ENCODE measurements around the gene WIF1. TPM values are rescaled to one million over a fixed set of nuclear protein-coding genes. Genes with fewer than 3 reads are reported as not detected.

The WIF1 gene
- total and polyA plus RNA-seq, 4 donors: 16.9 to 109 (median 51.0) TPM

GRCh38 chr12:65067383-65067782, 53.7 kb downstream of the WIF1 start:
- TF ChIP-seq CTCF (IDR thresholded peaks at IDR 0.05; ENCODE audit: control extremely low read depth, extremely low read depth): no peak

GRCh38 chr12:65055859-65056258, 65.2 kb downstream of the WIF1 start:
- ATAC-seq (ENCODE audit: insufficient read depth, low FRiP score) (no peak), DNase-seq (no peak)
- WGBS, 2 donors: 68 to 70% methylated on average over 4 of the region's 4 CpGs
- Histone ChIP-seq H3K27me3 (ENCODE audit: control insufficient read depth in 3 of 3, insufficient read depth in 3 of 3, low read length in 2 of 3) (no peaks in the 10 kb centered on the region), H3K9ac (ENCODE audit: insufficient read depth in 1 of 2, low read length in 2 of 2) (no peak overlapping the region), H3K9me3 (ENCODE audit: control insufficient read depth in 4 of 4, insufficient read depth in 3 of 4, low read length in 3 of 4) (no peaks in the 10 kb centered on the region), H3K4me3 (no peak overlapping the region), H3K27ac (ENCODE audit: low read depth in 1 of 2, low read length in 1 of 2) (no peak overlapping the region), H3K36me3 (ENCODE audit: control insufficient read depth in 4 of 4, insufficient read depth in 4 of 4, low read length in 4 of 4) (no peaks in the 10 kb centered on the region), H3K4me1 (ENCODE audit: control insufficient read depth in 5 of 5, insufficient read depth in 5 of 5, low read length in 5 of 5) (peaks cover 0 to 20% (median 0%) of the 10 kb centered on the region in 5 donors)
- no peak for TF ChIP-seq CTCF (IDR thresholded peaks at IDR 0.05; ENCODE audit: control extremely low read depth, extremely low read depth)

More at GRCh38 chr12:65067383-65067782, 53.7 kb downstream of the WIF1 start:
- Histone ChIP-seq H3K27ac (ENCODE audit: low read depth in 1 of 2, low read length in 1 of 2) (no peak overlapping the region), H3K4me3 (no peak overlapping the region), H3K36me3 (ENCODE audit: control insufficient read depth in 4 of 4, insufficient read depth in 4 of 4, low read length in 4 of 4) (no peaks in the 10 kb centered on the region), H3K27me3 (ENCODE audit: control insufficient read depth in 3 of 3, insufficient read depth in 3 of 3, low read length in 2 of 3) (peaks cover 0 to 2% (median 0%) of the 10 kb centered on the region in 3 donors), H3K4me1 (ENCODE audit: control insufficient read depth in 5 of 5, insufficient read depth in 5 of 5, low read length in 5 of 5) (no peaks in the 10 kb centered on the region), H3K9me3 (ENCODE audit: control insufficient read depth in 4 of 4, insufficient read depth in 3 of 4, low read length in 3 of 4) (no peaks in the 10 kb centered on the region), H3K9ac (ENCODE audit: insufficient read depth in 1 of 2, low read length in 2 of 2) (no peak overlapping the region)
- ATAC-seq (ENCODE audit: insufficient read depth, low FRiP score) (no peak), DNase-seq (no peak)
- 94 to 97% methylated on average over 8 of the region's 8 CpGs for WGBS, 2 donors

GRCh38 chr12:65051218-65051617, 69.9 kb downstream of the WIF1 start:
- no peak overlapping the region for H3K9ac ChIP-seq (ENCODE audit: insufficient read depth in 1 of 2, low read length in 2 of 2)
- no peak overlapping the region for H3K4me3 ChIP-seq
- DNase-seq: no peak
- no peaks in the 10 kb centered on the region for H3K9me3 ChIP-seq (ENCODE audit: control insufficient read depth in 4 of 4, insufficient read depth in 3 of 4, low read length in 3 of 4)
- H3K4me1 ChIP-seq (ENCODE audit: control insufficient read depth in 5 of 5, insufficient read depth in 5 of 5, low read length in 5 of 5): peaks cover 0 to 26% (median 2%) of the 10 kb centered on the region in 5 donors
- WGBS, 2 donors: 89 to 92% methylated on average over 9 of the region's 9 CpGs
- no peak for TF ChIP-seq CTCF (IDR thresholded peaks at IDR 0.05; ENCODE audit: control extremely low read depth, extremely low read depth)
- H3K27ac ChIP-seq (ENCODE audit: low read depth in 1 of 2, low read length in 1 of 2): no peak overlapping the region
- no peaks in the 10 kb centered on the region for H3K27me3 ChIP-seq (ENCODE audit: control insufficient read depth in 3 of 3, insufficient read depth in 3 of 3, low read length in 2 of 3)
- no peaks in the 10 kb centered on the region for H3K36me3 ChIP-seq (ENCODE audit: control insufficient read depth in 4 of 4, insufficient read depth in 4 of 4, low read length in 4 of 4)
- ATAC-seq (ENCODE audit: insufficient read depth, low FRiP score): no peak

- peak in 1 of 3 donors; percentile 56 for DNase-seq
- H3K9ac ChIP-seq (ENCODE audit: insufficient read depth in 1 of 2, low read length in 2 of 2): no peak overlapping the region
- peaks cover 0 to 8% (median 2%) of the 10 kb centered on the region in 5 donors for H3K4me1 ChIP-seq (ENCODE audit: control insufficient read depth in 5 of 5, insufficient read depth in 5 of 5, low read length in 5 of 5)
- H3K36me3 ChIP-seq (ENCODE audit: control insufficient read depth in 4 of 4, insufficient read depth in 4 of 4, low read length in 4 of 4): no peaks in the 10 kb centered on the region
- H3K27ac ChIP-seq (ENCODE audit: low read depth in 1 of 2, low read length in 1 of 2): no peak overlapping the region
- no peak for TF ChIP-seq CTCF (IDR thresholded peaks at IDR 0.05; ENCODE audit: control extremely low read depth, extremely low read depth)
- no peaks in the 10 kb centered on the region for H3K27me3 ChIP-seq (ENCODE audit: control insufficient read depth in 3 of 3, insufficient read depth in 3 of 3, low read length in 2 of 3)
- no peak for ATAC-seq (ENCODE audit: insufficient read depth, low FRiP score)
- no peak overlapping the region for H3K4me3 ChIP-seq
- 66 to 75% methylated on average over 4 of the region's 4 CpGs for WGBS, 2 donors
- H3K9me3 ChIP-seq (ENCODE audit: control insufficient read depth in 4 of 4, insufficient read depth in 3 of 4, low read length in 3 of 4): peaks cover 0 to 2% (median 0%) of the 10 kb centered on the region in 4 donors
These were observed 75.8 kb downstream of the WIF1 start for GRCh38 chr12:65045269-65045668.
